ENCODE measurements around the gene SLC2A4. TPM values are rescaled to one million over a fixed set of nuclear protein-coding genes. Genes with fewer than 3 reads are reported as not detected.
"Not testable (repeated sequence)": the region's sequence is repeated elsewhere in the genome, so short reads cannot be mapped to it uniquely, and the experiment has no call there.

Gene SLC2A4
- total RNA-seq, 1 experiment from 2014 or later = 0.06 TPM

GRCh38 chr17:7324438-7324779 is 42.9 kb downstream of the SLC2A4 start:
- no peak for DNase-seq (ENCODE audit: low read depth)

GRCh38 chr17:7325031-7325528 is 43.6 kb downstream of the SLC2A4 start:
- no peak for DNase-seq (ENCODE audit: low read depth)

DNA sequence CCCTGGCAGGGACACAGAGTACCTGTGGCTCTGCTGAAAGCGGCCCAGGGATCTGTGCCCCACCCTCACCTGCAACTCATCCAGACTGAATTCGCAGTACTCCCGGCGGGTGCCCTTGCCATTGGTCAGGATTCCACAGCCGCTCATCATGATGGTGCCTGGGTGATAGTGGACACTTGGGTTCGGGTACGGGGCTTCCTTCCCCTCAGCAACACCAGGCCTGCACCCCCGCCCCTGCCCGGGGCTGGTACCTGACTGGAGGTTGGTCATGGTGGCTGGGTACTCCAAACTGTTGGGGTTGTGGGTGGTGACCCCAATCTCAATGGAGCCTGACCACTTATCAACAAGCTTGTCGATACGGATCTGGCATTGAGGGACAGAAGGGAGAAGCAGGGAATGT is 44.7 kb downstream of the SLC2A4 start:
- no peak for DNase-seq (ENCODE audit: low read depth)

DNA sequence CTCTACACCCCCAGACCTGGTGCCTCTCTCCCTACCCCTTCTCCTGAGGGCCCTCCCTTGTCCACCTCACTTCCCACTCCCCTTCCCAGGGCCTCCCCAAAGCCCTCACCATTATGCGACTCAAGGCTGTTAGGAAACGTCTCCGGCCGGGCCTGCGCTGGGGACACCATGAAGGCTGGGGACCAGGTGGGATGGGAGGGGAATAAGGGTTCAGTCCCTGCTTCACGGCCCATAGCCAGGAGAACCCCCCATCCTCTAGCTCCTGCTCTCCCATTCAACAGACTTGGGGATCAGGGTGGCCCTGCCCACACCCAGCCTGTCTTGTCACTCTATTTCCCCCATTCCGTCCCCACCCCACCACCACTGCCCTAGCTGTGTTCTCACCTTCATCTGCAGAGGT is 45.5 kb downstream of the SLC2A4 start:
- DNase-seq (ENCODE audit: low read depth) = no peak

DNA sequence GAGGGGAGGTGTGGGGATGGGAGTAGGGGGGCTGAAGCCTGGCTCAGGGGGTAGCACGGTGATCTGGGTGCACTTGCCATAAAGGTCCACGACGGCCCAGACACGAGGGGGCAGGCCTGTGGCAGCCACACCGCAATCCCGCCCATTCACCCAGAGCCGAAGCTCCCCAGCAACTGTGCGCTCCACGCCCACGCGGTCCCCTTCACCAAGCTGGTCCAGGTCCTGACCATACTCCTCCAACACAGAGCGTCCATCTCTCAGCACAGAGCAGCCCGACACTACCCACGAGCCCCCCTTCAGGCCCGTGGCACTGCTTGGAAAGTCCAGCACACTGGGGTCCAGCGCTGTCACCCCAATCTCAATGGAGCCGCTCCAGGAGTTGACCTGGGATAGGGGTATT is 46.0 kb downstream of the SLC2A4 start:
- DNase-seq (ENCODE audit: low read depth) = no peak

- no peak for DNase-seq (ENCODE audit: low read depth)
Observed at GRCh38 chr17:7328009-7328408, 46.5 kb downstream of the SLC2A4 start.

GRCh38 chr17:7328840-7329373 is 47.4 kb downstream of the SLC2A4 start, which contains the start of gene NEURL4:
Gene NEURL4 (minus strand): TSS chr17:7329335. CDS start chr17:7329312, 23 bp downstream.
- no peak for DNase-seq (ENCODE audit: low read depth)

DNA sequence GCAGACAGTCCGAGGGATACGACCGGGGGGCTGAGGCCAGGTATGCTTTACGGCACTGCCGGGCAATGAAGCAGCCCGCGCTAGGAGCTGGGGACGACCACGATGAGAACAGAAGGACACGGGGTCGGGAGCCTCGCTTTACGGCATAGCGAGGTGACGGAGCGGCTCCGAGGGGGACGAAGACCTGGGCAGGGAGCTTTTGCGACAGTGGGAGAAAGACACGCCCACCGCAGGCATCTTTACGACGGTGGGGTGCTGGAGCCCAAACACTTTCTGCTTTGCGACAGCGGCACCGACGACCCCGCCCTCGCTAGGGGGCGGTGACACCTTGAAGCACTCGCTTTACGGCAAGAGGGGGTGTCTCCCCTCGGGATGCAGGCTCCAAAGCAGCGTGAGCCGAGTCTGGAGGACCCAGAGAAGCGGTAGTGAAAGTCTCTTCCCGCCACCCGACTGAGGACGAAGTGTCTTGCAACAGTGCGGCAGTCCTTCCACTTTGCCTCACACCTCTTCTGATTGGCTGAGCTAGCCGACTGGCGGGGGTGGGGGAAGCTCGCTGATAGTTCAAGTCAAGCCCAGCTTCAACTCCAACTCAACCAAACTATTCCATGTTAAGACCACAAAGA is 48.0 kb downstream of the SLC2A4 start:
- DNase-seq (ENCODE audit: low read depth) = peak; percentile 99

- peak; percentile 91 for DNase-seq (ENCODE audit: low read depth)
Observed at GRCh38 chr17:7329997-7330637, 48.6 kb downstream of the SLC2A4 start.

- no peak for DNase-seq (ENCODE audit: low read depth)
Observed at GRCh38 chr17:7330638-7331015, 49.1 kb downstream of the SLC2A4 start.

- DNase-seq (ENCODE audit: low read depth) = no peak
Observed at GRCh38 chr17:7332111-7332510, 50.6 kb downstream of the SLC2A4 start.

- not testable (repeated sequence) for DNase-seq (ENCODE audit: low read depth)
Observed at GRCh38 chr17:7332600-7333069, 51.1 kb downstream of the SLC2A4 start.

GRCh38 chr17:7334938-7335538 is 53.5 kb downstream of the SLC2A4 start:
- no peak for DNase-seq (ENCODE audit: low read depth)

GRCh38 chr17:7335765-7336164 is 54.2 kb downstream of the SLC2A4 start:
- not testable (repeated sequence) for DNase-seq (ENCODE audit: low read depth)

- no peak for DNase-seq (ENCODE audit: low read depth)
Observed at GRCh38 chr17:7336240-7337175, 55.0 kb downstream of the SLC2A4 start, which contains the start of gene ACAP1. Gene ACAP1 (plus strand): TSS chr17:7336529. CDS start chr17:7336735, 206 bp downstream.

DNA sequence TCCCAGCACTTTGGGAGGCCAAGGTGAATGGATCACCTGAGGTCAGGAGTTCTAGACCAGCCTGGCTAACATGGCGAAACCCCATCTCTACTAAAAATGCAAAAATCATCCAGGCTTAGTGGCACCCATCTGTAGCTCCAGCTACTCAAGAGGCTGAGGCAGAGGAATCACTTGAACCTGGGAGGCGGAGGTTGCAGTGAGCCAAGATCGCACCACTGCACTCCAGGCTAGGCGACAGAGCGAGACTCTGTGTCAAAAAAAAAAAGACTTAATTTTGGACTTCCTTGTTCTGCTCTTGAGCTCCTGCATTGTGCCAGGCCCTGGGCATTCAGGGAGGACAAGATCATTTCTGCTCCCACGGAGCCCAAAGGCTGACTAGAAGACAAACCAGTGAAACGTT is 56.1 kb downstream of the SLC2A4 start:
- not testable (repeated sequence) for DNase-seq (ENCODE audit: low read depth)

Other genes with a start within 250 kb of the SLC2A4 start
- 0.34 TPM in 1 of 2 replicates, not detected in the other for gene SLC16A13, start 245.7 kb upstream of the SLC2A4 start, total RNA-seq (2014; rRNA removed; shearing (Covaris generic))
- not detected in 2 replicates for gene SLC16A11, start 237.6 kb upstream of the SLC2A4 start, total RNA-seq (2014; rRNA removed; shearing (Covaris generic))
- gene CLEC10A, start 201.5 kb upstream of the SLC2A4 start, total RNA-seq (2014; rRNA removed; shearing (Covaris generic)) = not detected in 2 replicates
- not detected in 2 replicates for gene ASGR2, start 166.9 kb upstream of the SLC2A4 start, total RNA-seq (2014; rRNA removed; shearing (Covaris generic))
- gene ASGR1, start 102.3 kb upstream of the SLC2A4 start, total RNA-seq (2014; rRNA removed; shearing (Covaris generic)) = 0.29 and 1.2 TPM in 2 replicates
- 3.1 and 4.4 TPM in 2 replicates for gene DLG4, start 61.9 kb upstream of the SLC2A4 start, total RNA-seq (2014; rRNA removed; shearing (Covaris generic))
- gene ACADVL, start 61.8 kb upstream of the SLC2A4 start, total RNA-seq (2014; rRNA removed; shearing (Covaris generic)) = 306 and 420 TPM in 2 replicates
- 22.2 and 42.7 TPM in 2 replicates for gene DVL2, start 47.2 kb upstream of the SLC2A4 start, total RNA-seq (2014; rRNA removed; shearing (Covaris generic))
- 44.5 and 54.8 TPM in 2 replicates for gene PHF23, start 42.3 kb upstream of the SLC2A4 start, total RNA-seq (2014; rRNA removed; shearing (Covaris generic))
- 108 and 113 TPM in 2 replicates for gene GABARAP, start 39.3 kb upstream of the SLC2A4 start, total RNA-seq (2014; rRNA removed; shearing (Covaris generic))
- gene CTDNEP1, start 30.0 kb upstream of the SLC2A4 start, total RNA-seq (2014; rRNA removed; shearing (Covaris generic)) = 25.5 and 27.6 TPM in 2 replicates
- 34.9 and 50.3 TPM in 2 replicates for gene ELP5, start 29.5 kb upstream of the SLC2A4 start, total RNA-seq (2014; rRNA removed; shearing (Covaris generic))
- not detected in 2 replicates for gene CLDN7, start 19.2 kb upstream of the SLC2A4 start, total RNA-seq (2014; rRNA removed; shearing (Covaris generic))
- 0.15 and 2.4 TPM in 2 replicates for gene YBX2, start 12.9 kb downstream of the SLC2A4 start, total RNA-seq (2014; rRNA removed; shearing (Covaris generic))
- gene EIF5A, start 25.9 kb downstream of the SLC2A4 start, total RNA-seq (2014; rRNA removed; shearing (Covaris generic)) = 861 and 1,090 TPM in 2 replicates
- gene GPS2, start 33.6 kb downstream of the SLC2A4 start, total RNA-seq (2014; rRNA removed; shearing (Covaris generic)) = 84.3 and 91.6 TPM in 2 replicates
- gene NEURL4, start 47.6 kb downstream of the SLC2A4 start, total RNA-seq (2014; rRNA removed; shearing (Covaris generic)) = 15.3 and 17.0 TPM in 2 replicates
- gene ACAP1, start 54.8 kb downstream of the SLC2A4 start, total RNA-seq (2014; rRNA removed; shearing (Covaris generic)) = 2.7 TPM in 1 of 2 replicates, not detected in the other
- 2.1 and 3.7 TPM in 2 replicates for gene KCTD11, start 70.4 kb downstream of the SLC2A4 start, total RNA-seq (2014; rRNA removed; shearing (Covaris generic))
- not detected in 2 replicates for gene TMEM95, start 73.4 kb downstream of the SLC2A4 start, total RNA-seq (2014; rRNA removed; shearing (Covaris generic))
- gene TNK1, start 99.4 kb downstream of the SLC2A4 start, total RNA-seq (2014; rRNA removed; shearing (Covaris generic)) = 2.6 and 4.5 TPM in 2 replicates
- 14.1 TPM in 2 replicates for gene PLSCR3, start 112.8 kb downstream of the SLC2A4 start, total RNA-seq (2014; rRNA removed; shearing (Covaris generic))
- 43.7 and 68.8 TPM in 2 replicates for gene TMEM256, start 122.4 kb downstream of the SLC2A4 start, total RNA-seq (2014; rRNA removed; shearing (Covaris generic))
- 1.4 and 1.9 TPM in 2 replicates for gene NLGN2, start 126.1 kb downstream of the SLC2A4 start, total RNA-seq (2014; rRNA removed; shearing (Covaris generic))
- gene SPEM1, start 138.6 kb downstream of the SLC2A4 start, total RNA-seq (2014; rRNA removed; shearing (Covaris generic)) = not detected in 2 replicates
- gene SPEM2, start 143.9 kb downstream of the SLC2A4 start, total RNA-seq (2014; rRNA removed; shearing (Covaris generic)) = not detected in 2 replicates
- gene SPEM3, start 147.1 kb downstream of the SLC2A4 start, total RNA-seq (2014; rRNA removed; shearing (Covaris generic)) = not detected in 2 replicates
- 2.3 and 6.6 TPM in 2 replicates for gene TMEM102, start 153.7 kb downstream of the SLC2A4 start, total RNA-seq (2014; rRNA removed; shearing (Covaris generic))
- gene FGF11, start 157.8 kb downstream of the SLC2A4 start, total RNA-seq (2014; rRNA removed; shearing (Covaris generic)) = 1.5 and 3.0 TPM in 2 replicates
- gene CHRNB1, start 163.3 kb downstream of the SLC2A4 start, total RNA-seq (2014; rRNA removed; shearing (Covaris generic)) = 7.0 and 8.6 TPM in 2 replicates
- 6.1 and 6.5 TPM in 2 replicates for gene ZBTB4, start 197.9 kb downstream of the SLC2A4 start, total RNA-seq (2014; rRNA removed; shearing (Covaris generic))
- 0.06 TPM in 1 of 2 replicates, not detected in the other for gene SLC35G6, start 199.7 kb downstream of the SLC2A4 start, total RNA-seq (2014; rRNA removed; shearing (Covaris generic))
- 56.2 and 74.4 TPM in 2 replicates for gene POLR2A, start 202.6 kb downstream of the SLC2A4 start, total RNA-seq (2014; rRNA removed; shearing (Covaris generic))

Data from Daoy (cell line).